A673 (cell line): ENCODE measurements around the gene CDKN2B-AS1.

Experiments used
- CTCF ChIP-seq: fragments of 300-800, 200-600 bp; sonication (generic); conservative IDR thresholded peaks from 2 replicates; pipeline ENCODE4 v1.5.1; 2017; ENCODE audit warnings: low read depth, mild to moderate bottlenecking, antibody characterized with exemption, low read length, moderate library complexity, mixed read lengths
- EZH2 ChIP-seq: fragments of 200-600 bp; sonication (generic); IDR thresholded peaks from 2 replicates; pipeline ENCODE4 v1.6.1; 2017; ENCODE audit warnings: borderline replicate concordance, low read depth, mild to moderate bottlenecking, mixed read lengths, antibody characterized with exemption, low read length; ENCODE audit not compliant: poor library complexity, severe bottlenecking

GRCh38 chr9:22088717-22089061, 94.1 kb downstream of the CDKN2B-AS1 start:
- TF ChIP-seq CTCF (no peak), EZH2 (no peak)
